CD14-positive monocyte (primary cell): ENCODE results near the gene HTRA2. TPM values are rescaled to one million over a fixed set of nuclear protein-coding genes. Genes with fewer than 3 reads are reported as not detected.

Experiments used
- DNase-seq, 3 donors: peaks; one replicate each; pipeline ENCODE4 v3.0.0-alpha.2; 2011 to 2022
- H2AFZ ChIP-seq: 2 replicates; pipeline ENCODE4 v1.6.0; 2012; ENCODE audit warnings: mild to moderate bottlenecking, low read depth, low read length, inconsistent platforms; ENCODE audit not compliant: insufficient read depth, poor library complexity, severe bottlenecking
- H3K27ac ChIP-seq, 2 donors: 1 replicate in 1 of 2; 2 replicates in 1 of 2; pipeline ENCODE4 v1.5.1; 2012 to 2013; ENCODE audit warnings: low read length in 2 of 2, control low read depth in 1 of 2, inconsistent platforms in 1 of 2, low read depth in 1 of 2, mild to moderate bottlenecking in 1 of 2
- H3K27me3 ChIP-seq, 2 donors: one replicate each; pipeline versions ENCODE4 v1.6.0 to v1.6.1; 2011 to 2013; ENCODE audit warnings: low read length in 2 of 2; ENCODE audit not compliant: control insufficient read depth in 2 of 2, insufficient read depth in 2 of 2
- H3K36me3 ChIP-seq, 2 donors: replicated peaks in 1 of 2; 1 replicate in 1 of 2; 2 replicates in 1 of 2; pipeline versions ENCODE4 v1.5.1 to v1.6.1; 2012 to 2013; ENCODE audit warnings: low read length in 2 of 2, control low read depth in 1 of 2, inconsistent platforms in 1 of 2, mild to moderate bottlenecking in 1 of 2; ENCODE audit not compliant: insufficient read depth in 2 of 2, control insufficient read depth in 1 of 2
- H3K4me1 ChIP-seq, 2 donors: 1 replicate in 1 of 2; 2 replicates in 1 of 2; pipeline versions ENCODE4 v1.5.1 to v1.6.1; 2012 to 2013; ENCODE audit warnings: low read length in 2 of 2, control low read depth in 1 of 2, inconsistent platforms in 1 of 2, mild to moderate bottlenecking in 1 of 2, moderate library complexity in 1 of 2; ENCODE audit not compliant: insufficient read depth in 2 of 2, control insufficient read depth in 1 of 2
- H3K4me2 ChIP-seq: replicated peaks from 2 replicates; pipeline ENCODE3; 2012; ENCODE audit warnings: low read length, moderate library complexity, mild to moderate bottlenecking; ENCODE audit not compliant: poor library complexity, severe bottlenecking; ENCODE audit errors: extremely low read depth
- H3K4me3 ChIP-seq, 3 experiments: fragments of 200-600 bp in 1 of 3; sonication (generic) in 1 of 3; replicated peaks in 1 of 3; 1 replicate in 2 of 3; 2 replicates in 1 of 3; pipeline ENCODE4 v1.5.1; 2011 to 2013; ENCODE audit warnings: low read length in 3 of 3, mild to moderate bottlenecking in 3 of 3, control low read depth in 2 of 3, low read depth in 2 of 3, inconsistent platforms in 1 of 3, moderate library complexity in 1 of 3
- H3K79me2 ChIP-seq: 2 replicates; pipeline ENCODE4 v1.6.0; 2012; ENCODE audit warnings: mild to moderate bottlenecking, control low read depth, inconsistent platforms, low read length, moderate library complexity; ENCODE audit not compliant: insufficient read depth
- H3K9ac ChIP-seq: 2 replicates; pipeline ENCODE4 v1.6.0; 2017; ENCODE audit warnings: low read length, mild to moderate bottlenecking; ENCODE audit not compliant: insufficient read depth, poor library complexity, severe bottlenecking
- H3K9me3 ChIP-seq, 2 donors: replicated peaks in 1 of 2; 1 replicate in 1 of 2; 2 replicates in 1 of 2; pipeline versions ENCODE4 v1.5.1 to v1.6.1; 2012 to 2013; ENCODE audit warnings: low read length in 2 of 2, control low read depth in 1 of 2; ENCODE audit not compliant: control insufficient read depth in 1 of 2, insufficient read depth in 1 of 2
- H4K20me1 ChIP-seq: 2 replicates; pipeline ENCODE4 v1.6.0; 2012; ENCODE audit warnings: mild to moderate bottlenecking, low read length, control low read depth, moderate library complexity; ENCODE audit not compliant: insufficient read depth
- H3K27ac Mint-ChIP-seq, 7 donors: one replicate each; pipeline ENCODE4 v1.8.0; 2020; ENCODE audit warnings: mild to moderate bottlenecking in 7 of 7, mixed read lengths in 7 of 7, moderate library complexity in 6 of 7, inconsistent platforms in 2 of 7
- H3K27me3 Mint-ChIP-seq, 3 donors: one replicate each; pipeline ENCODE4 v1.8.0; 2021 to 2022; ENCODE audit warnings: low read depth in 3 of 3, mild to moderate bottlenecking in 3 of 3, mixed read lengths in 3 of 3, moderate library complexity in 3 of 3, inconsistent platforms in 1 of 3
- H3K36me3 Mint-ChIP-seq, 2 donors: one replicate each; pipeline ENCODE4 v1.8.0; 2020; ENCODE audit warnings: mixed read lengths in 2 of 2, inconsistent platforms in 1 of 2, mild to moderate bottlenecking in 1 of 2
- H3K4me1 Mint-ChIP-seq: one replicate; pipeline ENCODE4 v1.8.0; 2020; ENCODE audit warnings: mild to moderate bottlenecking, mixed read lengths
- H3K4me3 Mint-ChIP-seq, 2 donors: one replicate each; pipeline ENCODE4 v1.8.0; 2020; ENCODE audit warnings: mild to moderate bottlenecking in 2 of 2, mixed read lengths in 2 of 2, moderate library complexity in 1 of 2
- H3K9me3 Mint-ChIP-seq, 7 donors: one replicate each; pipeline ENCODE4 v1.8.0; 2020 to 2022; ENCODE audit warnings: mixed read lengths in 7 of 7, mild to moderate bottlenecking in 6 of 7, moderate library complexity in 6 of 7, inconsistent platforms in 2 of 7
- CTCF ChIP-seq: fragments of 200-600 bp; IDR thresholded peaks from one replicate; pipeline ENCODE4 v1.8.0; 2022; ENCODE audit warnings: antibody characterized with exemption, mild to moderate bottlenecking
- WGBS: methylation state at CpG from one replicate; pipeline ENCODE4 v1.1.5; 2013; ENCODE audit warnings: missing lambda C conversion rate; ENCODE audit not compliant: insufficient coverage; 5-methylcytosine and 5-hydroxymethylcytosine counted together
- intact Hi-C, 2 donors: fragments of 100-400 bp; cut with micrococcal nuclease; formaldehyde crosslinking; loops; one replicate each; pipeline versions ENCODE4 v1.15.0 to v1.15.1; 2023
- polyA plus RNA-seq, 3 donors: library from polyadenylated mRNA; depleted of rRNA in 1 of 3; unstranded in 2 of 3; stranded (reverse) in 1 of 3; fragments of 300-500 nt in 2 of 3; fragments of >200 nt in 1 of 3; fragmentation: Illumina TruSeq in 2 of 3; gene quantifications; 1 replicate in 2 of 3; 2 replicates in 1 of 3; pipeline ENCODE4 v1.2.3, GENCODE V29; 2012 to 2021

HTRA2 gene
- polyA plus RNA-seq, 3 donors: 11.3 to 20.5 (median 15.0) TPM

- Histone ChIP-seq H3K9ac (no peak overlapping the region), H3K9me3 (no peaks in the 10 kb centered on the region), H3K4me2 (no peak overlapping the region), H3K4me1 (peaks cover 17 to 23% of the 10 kb centered on the region in 2 donors), H3K27ac (no peak overlapping the region), H2AFZ (no peak overlapping the region), H3K79me2 (peaks cover under 1% of the 10 kb centered on the region), H3K36me3 (peaks cover 6 to 18% of the 10 kb centered on the region in 2 donors), H3K4me3 (no peak overlapping the region), H4K20me1 (no peaks in the 10 kb centered on the region), H3K27me3 (no peaks in the 10 kb centered on the region)
- Mint-ChIP-seq H3K4me3 (no peak overlapping the region), H3K36me3 (peaks cover 19 to 21% of the 10 kb centered on the region in 2 donors), H3K9me3 (no peaks in the 10 kb centered on the region), H3K4me1 (peaks cover 26% of the 10 kb centered on the region), H3K27me3 (peaks cover 4 to 5% (median 4%) of the 10 kb centered on the region in 3 donors), H3K27ac (no peak overlapping the region)
- intact Hi-C loops: loop anchor here in 1 of 2 donors (10.0 kb wide), 1 partner anchor 49 kb away; no protein-coding TSS in a partner anchor
- WGBS: 99% methylated on average over 10 of the region's 10 CpGs
- DNase-seq: no peak
- TF ChIP-seq CTCF: no peak
Measured at GRCh38 chr2:74535440-74535965, 5.8 kb downstream of the HTRA2 start.

GRCh38 chr2:74536166-74536950 lies 6.6 kb downstream of the HTRA2 start:
- WGBS: 92% methylated on average over 18 of the region's 23 CpGs
- H2AFZ ChIP-seq: no peak overlapping the region
- Mint-ChIP-seq H3K36me3 (peaks cover 19 to 21% of the 10 kb centered on the region in 2 donors), H3K27ac (no peak overlapping the region), H3K4me1 (peaks cover 18% of the 10 kb centered on the region), H3K27me3 (peaks cover 2 to 5% (median 4%) of the 10 kb centered on the region in 3 donors), H3K9me3 (no peaks in the 10 kb centered on the region), H3K4me3 (no peak overlapping the region)
- DNase-seq: no peak
- H3K27ac ChIP-seq: no peak overlapping the region
- H3K4me3 ChIP-seq: no peak overlapping the region
- intact Hi-C loops: loop anchor here in 1 of 2 donors (10.0 kb wide), 1 partner anchor 48 kb away; no protein-coding TSS in a partner anchor
- H4K20me1 ChIP-seq: no peaks in the 10 kb centered on the region
- peaks cover 8 to 15% of the 10 kb centered on the region in 2 donors for H3K4me1 ChIP-seq
- peaks cover 9 to 18% of the 10 kb centered on the region in 2 donors for H3K36me3 ChIP-seq
- TF ChIP-seq CTCF: no peak
- H3K9ac ChIP-seq: no peak overlapping the region
- H3K27me3 ChIP-seq: no peaks in the 10 kb centered on the region
- H3K4me2 ChIP-seq: no peak overlapping the region
- no peaks in the 10 kb centered on the region for H3K9me3 ChIP-seq
- no peaks in the 10 kb centered on the region for H3K79me2 ChIP-seq
